Embryonic facial prominence (tissue), 1 donor: ENCODE results near the gene ZFR.
"Not testable (repeated sequence)": the region's sequence is repeated elsewhere in the genome, so short reads cannot be mapped to it uniquely, and the experiment has no call there.

ENCODE experiments used
- DNase-seq: peaks from one replicate; pipeline ENCODE4 v3.0.0-alpha.2; 2016; ENCODE audit errors: extremely low spot score

The ZFR gene

DNA sequence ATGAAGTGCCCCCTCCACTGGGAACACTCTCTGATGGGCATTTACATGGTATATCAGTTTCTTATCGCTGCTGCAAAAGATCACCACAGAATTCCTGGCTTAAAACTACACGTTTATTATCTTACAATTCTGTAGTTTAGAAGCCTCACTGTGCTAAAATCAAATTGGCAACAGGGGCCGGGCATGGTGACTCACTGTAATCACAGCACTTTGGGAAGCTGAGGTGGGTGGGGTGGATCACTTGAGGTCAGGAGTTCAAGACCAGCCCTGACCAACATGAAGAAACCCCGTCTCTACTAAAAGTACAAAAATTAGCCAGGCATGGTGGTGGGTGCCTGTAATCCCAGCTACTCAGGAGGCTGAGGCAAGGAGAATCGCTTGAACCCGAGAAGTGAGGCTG, 7.8 kb upstream of the ZFR start:
- not testable (repeated sequence) for DNase-seq

DNA sequence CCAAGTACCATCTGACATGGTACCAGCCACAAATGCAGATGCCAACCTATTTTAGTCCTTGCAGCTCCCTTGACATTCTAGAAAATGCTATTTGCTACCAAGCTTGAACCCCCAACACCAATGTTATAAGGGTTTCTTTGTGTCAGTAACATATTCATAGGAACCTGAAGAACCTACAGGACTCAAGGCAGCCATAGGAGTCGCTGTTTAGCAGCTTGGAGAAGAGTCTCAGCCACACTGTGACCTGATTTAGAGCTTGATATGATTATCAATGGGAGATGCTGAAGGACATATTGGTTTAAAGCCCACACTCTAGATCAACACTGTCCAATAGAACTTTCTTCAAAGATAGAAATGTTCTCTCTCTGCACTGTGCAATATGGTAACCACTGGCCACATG, 6.4 kb upstream of the ZFR start:
- no peak for DNase-seq

DNA sequence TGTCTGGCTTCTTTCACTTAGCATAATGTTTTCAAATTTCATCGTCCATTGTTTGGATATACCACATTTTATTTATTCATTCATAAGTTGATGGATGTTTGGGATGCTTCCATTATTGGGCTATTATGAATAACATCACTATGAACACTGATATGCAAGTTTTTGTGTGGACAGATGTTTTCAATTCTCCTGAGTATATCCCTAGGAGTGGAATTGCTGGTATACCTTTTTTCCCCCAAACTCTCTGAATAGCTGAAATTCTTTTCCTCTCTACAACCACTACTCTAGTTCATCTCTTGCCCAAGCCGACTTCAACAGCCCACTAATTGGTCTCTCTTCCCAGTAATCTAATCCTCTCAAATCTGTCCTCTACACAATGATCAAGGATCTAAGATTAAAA, 4.7 kb upstream of the ZFR start:
- DNase-seq = no peak

DNA sequence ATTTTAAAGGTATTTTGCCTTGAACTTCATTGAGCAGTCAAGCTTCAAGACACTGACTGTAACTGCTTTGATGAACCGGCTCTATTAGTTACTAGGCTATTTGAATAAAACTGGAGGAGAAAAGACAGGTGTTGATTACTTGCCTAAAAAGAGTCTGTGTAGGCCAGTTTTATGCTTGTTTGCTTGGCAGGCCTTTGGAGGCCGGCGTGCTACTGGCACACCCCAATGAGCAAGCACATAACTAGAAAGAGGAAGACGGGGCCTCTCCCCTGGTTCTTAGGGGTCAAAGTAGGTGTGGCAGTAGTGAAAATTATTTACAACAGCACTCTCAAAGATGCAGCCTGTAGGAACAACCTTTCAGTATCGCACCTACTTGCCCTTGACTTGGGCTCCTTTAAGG, 2.1 kb upstream of the ZFR start:
- no peak for DNase-seq

DNA sequence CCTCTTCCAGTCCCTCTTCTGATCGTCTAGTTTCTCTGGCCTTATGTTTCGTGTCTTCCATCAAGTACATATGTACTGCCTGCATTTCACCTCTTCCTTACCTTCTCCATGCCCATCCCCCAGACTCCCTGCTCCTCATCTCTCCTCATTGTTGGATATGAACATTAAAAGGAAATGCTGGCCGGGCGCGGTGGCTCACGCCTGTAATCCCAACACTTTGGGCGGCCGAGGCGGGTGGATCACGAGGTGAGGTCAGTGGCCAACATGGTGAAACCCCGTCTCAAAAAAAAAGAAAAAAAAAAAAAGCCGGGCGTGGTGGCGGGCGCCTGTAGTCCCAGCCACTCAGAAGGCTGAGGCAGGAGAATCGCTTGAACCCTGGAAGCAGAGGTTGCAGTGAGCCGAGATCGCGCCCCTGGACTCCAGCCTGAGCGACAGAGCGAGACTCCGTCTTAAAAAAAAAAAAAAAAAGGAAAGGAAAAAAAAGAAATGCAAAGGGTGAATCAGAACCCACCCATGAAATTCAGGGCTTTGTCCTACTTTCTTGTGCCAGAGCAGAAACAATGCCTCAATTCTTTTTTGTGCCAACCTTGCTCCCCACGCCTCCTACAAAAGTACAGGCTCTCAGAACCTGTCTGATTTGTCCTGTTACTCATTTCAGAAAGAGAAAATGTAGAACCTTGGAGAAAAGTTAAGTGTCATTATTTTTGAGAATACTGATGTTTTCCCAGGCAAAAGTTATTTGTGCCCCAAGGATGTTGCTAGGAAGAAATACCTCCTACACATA, 1.5 kb upstream of the ZFR start:
- no peak for DNase-seq

GRCh38 chr5:32445287-32445758, 783 bp upstream of the ZFR start:
- DNase-seq = no peak

DNA sequence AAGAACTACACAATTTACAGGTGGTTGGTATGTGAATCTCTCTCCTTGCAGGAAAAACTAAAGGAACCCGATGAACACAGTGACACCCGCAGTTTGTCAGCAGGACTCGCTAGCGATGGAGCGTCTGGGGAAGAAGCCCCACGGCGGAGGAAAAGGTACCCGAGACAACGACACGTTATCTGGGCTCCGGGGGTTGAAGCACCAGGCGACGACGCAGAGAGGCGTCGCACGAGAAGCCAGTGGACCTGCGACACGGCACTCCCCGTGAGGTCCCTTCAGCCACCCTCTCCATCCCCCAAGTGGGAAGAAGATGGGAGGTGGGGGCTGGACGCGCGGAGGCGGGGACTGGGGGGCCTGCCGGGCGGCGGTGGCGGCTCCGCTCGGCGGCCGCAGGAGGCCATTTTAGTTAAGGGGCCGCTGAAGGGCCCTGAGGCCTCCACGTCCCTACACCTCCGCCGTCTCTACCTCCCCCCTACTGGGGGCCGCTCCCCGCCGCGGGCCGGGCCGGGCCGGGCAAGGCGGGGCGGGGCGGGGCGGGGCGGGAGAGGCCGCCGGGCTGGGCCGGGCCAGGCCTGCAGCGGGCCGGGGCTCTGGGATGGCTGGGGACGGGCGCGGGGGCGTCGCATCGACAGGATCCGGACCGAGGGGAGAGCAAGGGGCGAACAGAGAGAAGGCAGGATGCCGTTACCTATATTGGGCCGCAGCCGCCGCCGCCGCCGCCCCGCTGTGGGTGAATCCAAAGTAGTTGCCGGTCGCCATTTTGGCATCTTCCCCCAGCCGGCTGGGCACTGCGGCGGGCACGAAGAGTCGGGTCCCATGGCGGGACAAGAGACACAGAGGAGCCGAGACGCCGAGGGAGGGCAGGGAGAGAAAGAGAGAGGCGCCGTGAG, 754 bp downstream of the ZFR start:
- DNase-seq = no peak

GRCh38 chr5:32443145-32443540, 1.4 kb downstream of the ZFR start:
- no peak for DNase-seq

DNA sequence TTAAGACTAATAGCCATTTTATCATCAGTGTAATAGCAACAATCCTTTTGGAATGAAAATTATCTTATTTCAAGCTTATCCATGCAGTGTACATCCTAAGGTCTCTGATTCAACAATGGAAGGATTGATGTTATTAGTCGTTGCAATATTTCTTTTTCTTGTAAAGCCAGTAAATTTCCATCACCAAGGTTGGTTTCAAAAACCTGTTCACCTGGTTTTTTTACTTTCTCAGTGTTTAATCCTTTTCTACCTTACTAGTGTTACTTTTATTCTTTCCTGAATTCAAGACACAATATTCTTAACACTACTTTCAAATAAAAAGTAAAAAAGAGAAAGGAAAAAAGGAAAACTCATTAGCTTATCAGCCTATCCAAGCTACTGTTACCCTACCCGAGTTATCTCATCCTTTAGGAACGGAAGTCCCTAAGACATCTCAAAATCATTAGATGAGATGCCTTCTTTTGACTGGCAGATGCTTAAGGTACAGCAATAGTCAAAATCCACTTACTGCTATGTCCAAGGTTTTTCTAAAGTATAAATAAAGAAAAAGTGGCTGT, 5.4 kb downstream of the ZFR start:
- no peak for DNase-seq

DNA sequence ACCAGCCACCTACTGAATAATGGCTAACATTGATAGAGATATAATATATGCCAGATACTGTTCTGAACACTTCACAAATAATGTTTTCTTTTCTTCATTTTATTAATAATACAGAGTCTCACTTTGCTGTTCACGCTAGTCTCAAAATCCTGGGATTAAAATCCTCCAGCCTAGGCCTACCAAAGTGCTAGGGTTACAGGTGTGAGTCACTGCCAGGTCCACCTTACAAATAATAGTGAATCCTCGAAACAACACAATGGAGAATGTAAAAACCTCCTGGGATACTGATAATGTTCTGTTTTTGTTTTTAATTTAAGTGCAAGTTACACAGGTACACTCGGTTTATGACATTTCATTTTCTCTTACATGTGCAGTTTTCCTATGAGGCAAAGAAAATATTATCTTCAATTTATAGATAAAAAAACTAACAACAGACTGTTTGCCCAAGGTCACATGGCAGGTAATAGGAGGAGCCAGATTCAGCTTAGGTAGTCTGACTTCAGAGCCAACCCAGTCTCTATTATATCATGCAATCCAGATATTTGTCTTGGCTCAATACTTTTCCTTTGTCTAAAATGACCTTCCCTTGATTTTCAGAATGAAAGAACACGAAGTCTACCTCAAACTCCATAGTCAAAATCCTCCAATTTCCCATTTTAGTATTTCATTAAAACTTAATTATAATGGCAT, 7.8 kb downstream of the ZFR start:
- DNase-seq = no peak

- DNase-seq = no peak
Measured at GRCh38 chr5:32435383-32435782, 9.2 kb downstream of the ZFR start.

DNA sequence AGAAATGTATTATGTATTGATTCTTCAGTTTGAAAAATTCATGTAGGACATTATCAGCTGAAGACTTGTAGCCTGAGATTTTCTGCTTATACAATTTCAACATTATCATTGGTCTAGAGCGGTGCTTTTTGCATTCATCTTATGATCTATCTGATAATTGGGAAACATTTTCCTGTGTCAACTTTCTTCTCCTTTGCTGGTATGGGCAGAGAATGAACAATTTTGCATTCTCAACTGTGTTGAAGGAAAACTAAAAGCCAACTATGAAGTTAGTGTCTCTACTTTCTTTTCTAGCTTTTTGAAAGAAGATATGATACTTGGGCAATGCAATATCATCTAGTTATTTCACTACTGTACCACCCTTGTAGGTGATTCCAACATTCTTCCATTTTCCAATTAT, 10.3 kb downstream of the ZFR start:
- DNase-seq = no peak

DNA sequence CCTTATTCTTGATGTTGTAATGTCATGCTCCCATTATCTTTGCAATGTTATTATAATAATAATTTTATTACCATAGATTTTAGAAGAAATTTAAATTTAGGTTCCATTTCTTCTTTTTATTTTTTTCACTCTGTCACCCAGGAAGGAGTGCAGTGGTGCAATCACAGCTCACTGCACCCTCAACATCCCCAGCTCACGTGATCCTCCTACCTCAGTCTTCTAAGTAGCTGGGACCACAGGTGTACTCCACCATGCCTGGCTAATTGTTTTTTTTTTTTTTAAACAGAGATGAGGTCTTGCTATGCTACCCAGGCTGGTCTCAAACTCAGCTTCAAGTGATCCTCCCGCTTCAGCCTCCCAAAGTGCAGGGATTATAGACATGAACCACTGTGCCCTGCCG, 11.9 kb downstream of the ZFR start:
- no peak for DNase-seq

DNA sequence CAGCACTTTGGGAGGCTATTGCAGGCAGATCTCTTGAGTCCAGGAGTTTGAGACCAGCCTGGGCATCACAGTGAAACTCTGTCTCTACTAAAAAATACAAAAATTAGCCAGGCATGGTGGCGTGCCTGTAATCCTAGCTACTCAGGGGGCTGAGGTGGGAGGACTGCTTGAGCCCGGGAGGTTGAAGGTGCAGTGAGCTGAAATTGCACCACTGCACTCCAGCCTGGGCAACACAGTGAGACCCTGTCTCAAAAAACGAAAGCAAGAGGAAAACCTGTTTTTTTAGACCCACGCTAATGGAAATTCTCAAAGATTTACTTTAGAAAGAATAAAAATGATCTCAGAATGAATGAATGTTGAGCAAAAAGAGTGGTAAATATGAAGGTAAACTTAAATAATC, 13.7 kb downstream of the ZFR start:
- not testable (repeated sequence) for DNase-seq

- DNase-seq = no peak
Measured at GRCh38 chr5:32428426-32428825, 16.1 kb downstream of the ZFR start.

- DNase-seq = no peak
Measured at GRCh38 chr5:32426440-32427151, 17.9 kb downstream of the ZFR start.

GRCh38 chr5:32422697-32423096, 21.8 kb downstream of the ZFR start:
- DNase-seq = no peak

DNA sequence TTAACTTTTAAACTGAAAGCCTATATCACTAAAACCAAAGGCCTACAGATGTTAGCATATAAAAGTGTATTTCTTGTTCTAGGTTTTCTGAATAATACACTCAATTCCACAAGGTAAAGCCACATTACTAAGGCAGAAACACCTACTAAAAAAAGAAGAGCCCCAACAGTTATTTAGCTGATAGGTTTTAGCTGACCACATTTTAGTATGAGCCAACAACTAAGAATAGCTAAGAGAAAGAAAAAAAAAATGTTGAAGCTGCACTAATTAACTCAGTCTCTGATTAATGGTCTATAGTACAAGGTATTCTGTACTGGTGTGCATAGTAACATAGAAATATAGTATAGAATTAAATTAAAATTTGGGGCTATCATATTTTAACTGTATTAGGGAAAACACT, 23.5 kb downstream of the ZFR start:
- DNase-seq = no peak

DNA sequence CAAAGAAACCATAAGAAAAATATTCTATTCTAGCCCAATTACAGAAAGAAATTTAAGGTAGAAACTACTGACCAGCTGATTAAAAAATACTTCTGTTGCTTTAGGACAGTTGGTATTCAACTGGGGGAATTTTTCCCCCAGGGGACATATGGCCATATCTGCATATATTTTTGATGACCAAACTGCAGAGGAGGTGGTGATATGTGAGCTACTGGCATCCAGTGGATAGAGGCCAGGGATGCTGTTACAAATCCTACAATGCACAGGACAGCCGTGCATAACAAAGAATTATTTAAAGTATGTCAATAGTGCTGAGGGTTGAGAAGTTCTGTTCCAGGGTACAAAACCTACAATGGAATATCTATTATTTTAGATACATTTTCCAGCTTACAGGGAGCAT, 24.0 kb downstream of the ZFR start:
- no peak for DNase-seq

DNA sequence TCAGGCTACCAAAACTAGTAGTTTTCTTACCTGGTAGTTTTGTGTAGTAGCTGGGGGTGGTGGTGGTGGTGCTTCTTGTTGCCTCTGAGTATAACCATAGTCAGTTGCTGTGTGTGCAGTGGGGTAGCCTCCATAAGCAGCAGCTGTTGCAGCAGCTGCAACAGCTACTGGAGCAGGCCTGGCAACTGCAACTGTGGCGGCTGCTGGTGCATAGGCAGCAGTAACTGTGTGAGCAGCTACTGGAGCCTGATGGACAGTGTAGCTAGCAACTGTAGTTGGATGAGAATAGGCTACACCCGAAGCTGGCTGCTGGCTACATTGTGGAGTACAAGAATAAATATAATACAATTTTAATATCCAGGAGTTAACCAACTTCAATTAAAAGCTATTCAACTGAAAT, 24.7 kb downstream of the ZFR start:
- DNase-seq = no peak

DNA sequence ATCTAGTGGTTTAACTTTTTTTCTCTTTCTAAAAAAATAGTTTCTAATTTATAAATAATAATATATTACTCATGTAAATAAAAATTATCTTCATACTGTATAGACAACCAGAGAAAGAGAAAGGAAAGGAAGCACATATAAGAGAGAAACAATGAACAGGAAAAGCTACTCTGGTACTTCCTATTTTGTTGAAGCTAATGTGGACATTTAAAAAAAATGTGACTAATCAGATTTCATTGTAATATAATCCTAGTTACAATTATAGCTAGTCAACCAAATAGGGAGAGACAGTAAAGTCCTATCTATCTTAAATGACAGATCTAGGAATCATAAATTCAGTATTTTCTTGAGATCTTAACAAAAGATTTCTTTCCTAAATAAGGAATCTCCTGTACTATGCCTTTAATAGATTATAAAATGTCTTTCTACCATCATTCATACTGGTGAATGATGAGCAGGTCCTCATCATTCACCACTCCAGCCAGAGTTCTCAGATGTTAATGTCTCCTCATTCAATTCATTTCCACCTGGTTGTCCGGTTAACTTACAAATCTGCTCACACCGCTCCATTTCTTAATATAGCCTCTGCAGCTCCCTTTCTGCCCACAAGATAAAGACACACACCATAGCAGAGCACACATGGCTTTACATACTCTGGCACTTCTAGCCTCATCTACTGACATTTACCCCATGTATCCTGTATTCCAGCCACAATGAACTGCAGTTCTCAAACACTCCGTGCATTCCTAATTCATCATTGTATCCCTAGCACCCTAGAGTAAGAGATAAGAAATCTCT, 30.9 kb downstream of the ZFR start:
- no peak for DNase-seq
